HG03045 (cell line): ENCODE measurements around the gene GNG7.
"Not testable (repeated sequence)": the region's sequence is repeated elsewhere in the genome, so short reads cannot be mapped to it uniquely, and the experiment has no call there.

Source experiments
- ATAC-seq: cut with Tn5 transposase; IDR thresholded peaks from one replicate; pipeline ENCODE4 v1.9.1; 2021; ENCODE audit warnings: mild to moderate bottlenecking, moderate library complexity; ENCODE audit not compliant: unreplicated experiment

Gene GNG7

DNA sequence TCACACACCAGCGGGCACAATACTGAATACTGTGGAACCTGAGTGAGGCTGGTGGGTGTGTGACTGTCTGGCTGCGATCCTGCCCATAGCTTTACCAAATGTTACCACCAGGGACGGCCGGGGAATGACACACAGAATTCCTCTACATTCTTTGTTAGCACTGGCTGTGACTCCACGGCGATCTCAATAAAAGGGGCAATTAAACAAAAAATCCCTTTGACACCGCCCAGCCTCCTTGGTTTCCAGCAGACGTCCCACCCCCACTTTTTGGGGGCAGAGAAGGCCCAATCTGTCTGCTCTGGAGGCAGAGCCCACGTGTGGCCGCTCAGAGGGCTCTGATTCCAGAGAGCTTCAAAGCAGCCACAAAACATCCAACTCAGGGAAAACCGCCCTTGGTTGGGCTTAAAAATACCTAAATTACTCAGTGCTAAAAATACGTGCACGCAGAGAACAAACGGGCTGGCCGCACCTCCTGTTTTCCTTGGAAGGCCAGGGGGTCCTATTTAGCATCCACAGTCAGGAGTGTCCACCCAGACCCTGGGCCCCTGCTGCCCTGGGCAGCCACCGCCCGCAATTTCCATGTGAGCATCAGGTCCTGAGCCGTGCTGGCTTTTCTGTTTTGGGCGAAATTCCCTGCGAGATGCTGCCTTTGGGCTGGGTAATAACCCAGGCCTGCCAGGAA is 178.7 kb downstream of the GNG7 start:
- no peak for ATAC-seq

DNA sequence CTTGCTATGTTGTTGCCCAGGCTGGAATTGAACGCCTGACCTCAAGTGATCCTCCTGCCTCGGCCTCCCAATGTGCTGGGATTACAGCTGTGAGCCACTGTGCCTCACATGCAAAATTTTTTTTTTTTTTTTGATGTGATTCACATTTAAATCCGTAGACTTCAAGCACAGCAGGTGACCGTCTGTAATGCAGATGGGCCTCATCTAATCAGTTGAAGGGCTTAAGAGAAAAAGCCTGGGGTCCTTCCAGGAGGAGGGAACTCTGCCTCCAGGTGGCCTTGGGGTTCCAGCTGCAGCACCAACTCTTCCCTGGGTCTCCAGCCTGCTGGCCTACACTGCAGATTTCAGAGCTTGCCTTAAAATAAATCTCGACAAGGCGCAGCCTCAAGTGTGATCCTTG is 183.0 kb downstream of the GNG7 start:
- ATAC-seq, result no peak

- not testable (repeated sequence) for ATAC-seq
Observed at GRCh38 chr19:2518856-2519255, 183.6 kb downstream of the GNG7 start.

DNA sequence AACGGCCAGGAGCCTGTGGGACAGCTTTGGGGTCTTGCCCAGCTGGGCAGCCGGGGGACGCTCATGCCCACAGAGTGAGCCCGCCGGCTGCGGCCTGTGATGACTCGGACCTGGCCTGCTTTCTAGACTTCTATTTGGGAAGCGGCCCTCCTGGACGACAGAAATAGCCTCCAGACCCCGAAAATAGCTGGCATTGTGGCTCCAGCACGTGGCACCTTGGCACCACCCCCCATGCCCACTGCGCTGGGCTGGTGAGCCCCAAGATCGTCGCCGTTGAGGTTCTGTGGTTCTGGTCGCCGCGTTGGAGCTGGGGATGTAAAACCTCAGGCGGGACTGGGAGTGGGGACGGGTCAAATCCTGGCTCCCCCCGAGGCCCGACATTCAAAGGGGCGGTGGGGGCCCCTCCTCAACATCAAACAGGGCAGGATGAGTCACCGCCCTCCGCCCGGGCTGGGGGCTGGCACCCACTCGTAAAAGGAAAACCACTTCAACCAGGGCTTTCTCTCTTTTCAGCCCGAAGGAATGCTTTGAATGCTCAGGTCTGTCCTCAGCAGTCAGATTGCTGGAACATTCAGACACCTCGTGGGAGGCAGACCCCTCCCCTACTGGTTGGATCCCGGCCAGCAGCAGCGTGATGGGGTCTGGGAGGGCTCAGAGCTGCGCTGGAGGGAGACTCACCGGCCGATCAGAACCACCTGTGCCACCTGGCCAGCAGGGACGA is 184.5 kb downstream of the GNG7 start:
- ATAC-seq, result no peak

GRCh38 chr19:2516727-2517126 is 185.8 kb downstream of the GNG7 start:
- no peak for ATAC-seq

- no peak for ATAC-seq
Observed at GRCh38 chr19:2514981-2515518, 187.4 kb downstream of the GNG7 start.

- no peak for ATAC-seq
Observed at GRCh38 chr19:2512523-2513431, 189.7 kb downstream of the GNG7 start.

DNA sequence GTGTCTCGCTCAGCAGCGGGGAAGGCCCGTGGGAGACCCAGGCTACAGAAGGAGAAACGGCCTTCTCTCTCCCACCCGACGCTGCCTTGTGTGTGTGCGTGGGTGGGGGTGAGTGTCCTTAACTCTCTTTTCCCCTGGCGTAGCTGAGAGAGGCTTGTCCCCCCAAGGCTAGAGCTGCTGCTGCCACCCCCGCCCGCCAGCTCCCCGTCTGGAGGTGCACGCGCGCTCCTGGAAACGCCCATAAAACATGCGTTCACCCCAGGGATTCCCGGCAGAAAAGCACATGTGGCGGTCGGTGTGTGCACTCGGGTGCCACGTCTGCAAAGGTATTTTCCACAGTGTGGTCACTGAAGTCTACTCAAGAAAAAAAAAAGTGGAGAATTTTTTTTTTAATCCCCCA is 190.5 kb downstream of the GNG7 start:
- no peak for ATAC-seq

DNA sequence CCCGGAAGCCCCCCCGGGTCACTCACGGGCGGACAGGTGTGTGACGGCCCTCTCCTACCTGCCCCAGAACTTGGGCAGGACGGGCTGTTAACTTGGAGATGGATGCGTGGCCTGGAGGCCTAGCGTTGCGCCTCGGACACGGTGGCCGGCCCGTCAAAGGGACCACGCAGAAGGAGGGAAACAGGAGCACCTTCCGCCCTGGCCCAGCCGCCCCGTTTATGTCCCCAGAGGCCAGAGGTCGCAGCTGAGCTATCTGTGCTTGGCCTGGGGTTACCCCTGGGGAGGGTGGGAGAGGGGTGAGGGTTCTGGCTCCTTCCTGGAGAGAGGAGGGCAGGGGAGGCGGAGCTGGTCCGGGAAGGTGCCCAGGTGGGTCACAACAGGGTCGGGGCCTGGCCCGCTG is 190.9 kb downstream of the GNG7 start:
- ATAC-seq, result no peak

DNA sequence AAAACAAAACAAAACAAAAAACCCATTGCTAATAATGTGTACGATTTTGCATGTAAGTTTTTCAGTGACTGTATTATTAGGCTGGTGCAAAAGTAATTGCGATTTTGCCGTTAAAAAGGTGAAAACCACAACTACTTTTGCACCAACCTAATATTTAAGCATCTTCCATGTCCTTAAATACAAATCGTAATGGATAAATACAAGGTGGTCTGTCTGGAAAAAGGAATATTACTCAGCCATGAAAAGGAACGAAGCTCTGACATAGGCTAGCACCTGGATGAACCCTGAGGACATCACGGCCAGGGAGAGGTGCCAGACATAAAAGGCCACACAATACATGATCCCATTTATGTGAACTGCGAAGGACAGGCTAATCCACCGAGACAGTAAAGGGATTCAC is 193.4 kb downstream of the GNG7 start:
- no peak for ATAC-seq

GRCh38 chr19:2507109-2507508 is 195.4 kb downstream of the GNG7 start:
- ATAC-seq, result no peak

- not testable (repeated sequence) for ATAC-seq
Observed at GRCh38 chr19:2506656-2507055, 195.8 kb downstream of the GNG7 start.

DNA sequence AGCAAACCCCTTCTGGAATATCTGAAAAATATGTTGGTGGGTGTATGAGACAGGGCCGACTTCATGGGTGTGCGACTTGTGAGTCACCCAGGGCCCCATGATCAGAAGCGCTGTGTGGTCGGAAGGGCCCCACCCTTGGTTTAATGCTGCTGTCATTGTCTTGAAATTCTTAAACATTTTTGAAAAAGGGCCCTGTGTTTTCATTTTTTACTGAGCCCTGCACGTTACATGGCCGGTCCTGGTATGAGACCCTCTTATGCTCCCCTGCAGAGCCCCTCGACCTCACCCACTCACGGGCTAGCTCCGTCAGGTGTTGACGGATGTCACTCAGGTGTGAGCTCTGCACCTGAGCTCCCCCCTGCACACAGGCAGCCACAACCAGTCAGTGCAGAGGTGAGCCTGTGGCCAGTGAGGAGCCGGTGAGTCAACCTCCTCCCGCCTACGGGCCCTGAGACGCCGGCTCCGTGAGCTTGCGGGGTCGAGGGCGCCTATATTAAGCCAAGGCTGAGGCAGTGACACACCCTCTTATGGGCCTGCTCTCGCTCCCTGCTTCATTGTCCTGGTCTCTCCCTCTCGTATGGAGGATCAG is 198.9 kb downstream of the GNG7 start:
- no peak for ATAC-seq

- no peak for ATAC-seq
Observed at GRCh38 chr19:2500841-2501261, 201.6 kb downstream of the GNG7 start.

DNA sequence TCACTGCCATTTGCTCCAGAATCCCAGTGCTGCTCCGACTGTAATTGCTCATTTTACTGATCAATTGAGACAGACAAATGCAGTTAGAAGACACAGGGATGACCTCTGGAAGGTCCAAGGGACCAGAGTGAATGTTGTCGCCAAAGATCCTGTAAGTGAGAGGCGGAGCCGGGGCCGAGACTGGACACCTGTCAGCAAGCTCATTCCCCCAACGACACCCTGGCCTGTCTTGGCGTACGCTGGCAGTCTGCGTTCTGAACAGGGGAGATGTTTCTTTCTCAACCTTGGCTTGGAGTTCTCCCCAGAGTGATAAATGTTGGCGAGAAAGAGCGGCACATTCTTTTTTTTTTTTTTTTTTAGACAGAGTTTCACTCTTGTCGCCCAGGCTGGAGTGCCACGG is 202.3 kb downstream of the GNG7 start:
- no peak for ATAC-seq

DNA sequence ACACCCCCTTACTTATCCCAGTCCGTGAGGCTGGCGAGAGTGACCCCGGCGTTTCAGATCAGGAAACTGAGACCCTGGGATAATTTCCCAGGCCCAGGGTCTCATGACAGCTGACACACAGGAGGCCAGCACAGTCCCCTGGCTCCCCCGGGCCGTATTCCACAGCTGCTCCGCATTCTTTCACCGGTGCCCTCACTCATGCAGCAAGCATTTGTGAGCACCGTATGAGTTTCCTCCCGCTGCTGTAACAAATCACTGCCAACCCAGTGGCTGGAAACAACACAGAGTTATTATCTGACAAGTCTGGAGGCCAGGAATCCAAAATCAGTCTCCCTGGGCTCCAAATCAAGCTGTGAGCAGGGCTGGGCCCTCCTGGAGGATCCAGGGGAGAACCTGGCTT is 205.3 kb downstream of the GNG7 start:
- no peak for ATAC-seq

DNA sequence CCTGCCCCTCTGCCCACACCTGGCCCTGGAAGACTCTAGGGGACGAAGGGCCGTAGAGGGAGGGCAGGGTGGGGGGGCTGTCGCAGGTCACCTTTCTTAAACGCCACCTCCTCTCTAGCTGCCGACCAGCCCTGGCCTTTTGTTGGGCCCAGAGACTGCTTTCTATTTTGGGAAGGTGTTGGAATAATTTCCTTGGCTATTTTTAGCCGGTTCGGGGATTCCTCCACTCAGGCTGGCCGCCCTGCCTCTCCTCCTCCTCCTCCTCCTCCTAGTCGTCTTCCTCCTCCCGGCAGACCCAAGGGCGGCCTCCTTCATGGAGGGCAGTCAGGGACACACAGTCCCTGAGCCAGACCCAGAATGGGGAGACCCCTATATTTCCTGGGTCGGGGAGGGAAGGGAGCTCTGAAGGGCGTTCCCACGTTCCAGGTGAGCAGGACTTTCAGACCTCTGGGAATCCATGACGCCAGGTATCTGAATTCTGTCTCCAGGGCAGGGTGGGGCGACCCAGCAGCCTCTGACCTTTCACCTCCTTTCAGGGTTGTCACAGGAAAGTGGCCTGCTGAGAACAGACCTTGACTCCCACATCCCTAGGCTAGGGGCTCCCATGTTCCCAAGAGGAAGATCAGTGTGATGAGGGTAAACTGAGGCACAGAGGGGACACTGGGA is 206.7 kb downstream of the GNG7 start:
- no peak for ATAC-seq

GRCh38 chr19:2495130-2495641 is 207.3 kb downstream of the GNG7 start:
- ATAC-seq, result no peak

- ATAC-seq, result no peak
Observed at GRCh38 chr19:2494447-2495129, 207.9 kb downstream of the GNG7 start.

- no peak for ATAC-seq
Observed at GRCh38 chr19:2494084-2494446, 208.4 kb downstream of the GNG7 start.
